K562 (cell line): ENCODE data around the gene PRICKLE3. TPM values are rescaled to one million over a fixed set of nuclear protein-coding genes. Genes with fewer than 3 reads are reported as not detected.

Source experiments
- CREM ChIP-seq: IDR thresholded peaks from 2 replicates; pipeline ENCODE4 v1.6.1; 2014; ENCODE audit warnings: antibody characterized with exemption, low read depth
- HMGN3 ChIP-seq: IDR thresholded peaks from 2 replicates; pipeline ENCODE4 v1.6.1; 2011; ENCODE audit warnings: borderline replicate concordance, low read depth, mild to moderate bottlenecking, mixed read lengths, low read length; ENCODE audit not compliant: insufficient read length; ENCODE audit errors: extremely low read depth
- JUND ChIP-seq, 2 experiments: IDR thresholded peaks; 2 replicates in 1 of 2; 3 replicates in 1 of 2; pipeline ENCODE4 v1.6.1; 2011; ENCODE audit warnings: borderline replicate concordance in 2 of 2, low read depth in 2 of 2, low read length in 2 of 2, improper control_type of control experiment in 1 of 2, missing biosample characterization in 1 of 2, missing genetic modification characterization in 1 of 2, missing genetic modification reagents in 1 of 2
- KLF16 ChIP-seq: IDR thresholded peaks from 2 replicates; pipeline ENCODE4 v1.6.1; 2016; ENCODE audit warnings: antibody characterized with exemption
- NFRKB ChIP-seq: fragments of 450-650 bp; IDR thresholded peaks from 2 replicates; pipeline ENCODE4 v1.6.1; 2016; ENCODE audit warnings: low read depth
- NONO ChIP-seq, 2 experiments: fragments of 200-400 bp in 1 of 2; fragments of 450-650 bp in 1 of 2; formaldehyde crosslinking in 1 of 2; IDR thresholded peaks; 2 replicates each; pipeline ENCODE4 v1.6.1; 2017; ENCODE audit warnings: low read depth in 2 of 2, mild to moderate bottlenecking in 2 of 2, moderate library complexity in 2 of 2, low read length in 1 of 2
- PML ChIP-seq: IDR thresholded peaks from 2 replicates; pipeline ENCODE4 v1.6.1; 2012; ENCODE audit warnings: low read length, inconsistent platforms
- POLR2A ChIP-seq: fragments of 450-650 bp; conservative IDR thresholded peaks from 2 replicates; pipeline ENCODE4 v1.6.1; 2016
- POLR2H ChIP-seq: IDR thresholded peaks from 2 replicates; pipeline ENCODE4 v1.6.1; 2016; ENCODE audit warnings: missing genetic modification characterization, low read depth, mild to moderate bottlenecking, control low read depth, missing compliant biosample characterization, moderate library complexity
- SREBF1 ChIP-seq: fragments of 150-350 bp; IDR thresholded peaks from 2 replicates; pipeline ENCODE4 v1.6.1; 2014; ENCODE audit warnings: antibody characterized with exemption, low read depth, low read length, borderline replicate concordance
- TBP ChIP-seq: optimal IDR thresholded peaks from 2 replicates; pipeline ENCODE3; 2011; ENCODE audit warnings: low read depth, low read length, improper control_type of control experiment
- YY1 ChIP-seq, 3 experiments: IDR thresholded peaks; 2 replicates each; pipeline ENCODE4 v1.6.1; 2011; ENCODE audit warnings: low read length in 2 of 3, mild to moderate bottlenecking in 2 of 3, moderate library complexity in 2 of 3, borderline replicate concordance in 1 of 3, control low read depth in 1 of 3, low read depth in 1 of 3; ENCODE audit not compliant: insufficient read depth in 3 of 3, insufficient replicate concordance in 2 of 3, control insufficient read depth in 1 of 3, insufficient read length in 1 of 3; ENCODE audit errors: extremely low read depth in 1 of 3
- ZFP36 ChIP-seq: fragments of 150-350 bp; IDR thresholded peaks from 2 replicates; pipeline ENCODE4 v1.6.1; 2018; ENCODE audit warnings: low read length, low read depth; ENCODE audit not compliant: partially characterized antibody
- ZNF24 ChIP-seq: fragments of 450-650 bp; IDR thresholded peaks from 2 replicates; pipeline ENCODE4 v1.6.1; 2016
- polyA plus RNA-seq, 8 experiments: library from polyadenylated mRNA; depleted of rRNA in 4 of 8; stranded (reverse) in 5 of 8; unstranded in 3 of 8; fragments of >200 nt; fragmentation: Nextera tagmentation in 2 of 8; fragmentation: Illumina TruSeq in 1 of 8; extraction: Ambion mirVana in 2 of 8; extraction: Trizol in 1 of 8; gene quantifications; 2 replicates each; pipeline versions ENCODE4 v1.2.1 to v1.2.3, GENCODE V29; 2011 to 2014; ENCODE audit warnings: inconsistent platforms in 1 of 8, missing spikeins in 1 of 8
- total RNA-seq, 7 experiments: library from RNA; depleted of rRNA in 6 of 7; stranded (reverse); fragments of >200 nt in 6 of 7; fragmentation: Illumina TruSeq in 2 of 7; extraction: Trizol in 2 of 7; gene quantifications; 2 replicates each; pipeline versions ENCODE4 v1.2.1 to v1.2.3, GENCODE V29; 2011 to 2021; ENCODE audit warnings: low replicate concordance in 1 of 7
- TF ChIP-seq, protein P1 (sequence below): sonication (generic); formaldehyde crosslinking; IDR thresholded peaks from 2 replicates; pipeline ENCODE4 v1.8.0; 2022; ENCODE audit warnings: mild to moderate bottlenecking, missing genetic modification reagents
- TF ChIP-seq, protein P2 (sequence below), 2 experiments: IDR thresholded peaks; 2 replicates each; pipeline ENCODE4 v1.6.1; 2012; ENCODE audit warnings: improper control_type of control experiment in 2 of 2, low read depth in 2 of 2, low read length in 2 of 2, borderline replicate concordance in 1 of 2
- TF ChIP-seq, protein P3 (sequence below): fragments of 450-650 bp; formaldehyde crosslinking; IDR thresholded peaks from 2 replicates; pipeline ENCODE4 v1.4.0; 2020; ENCODE audit warnings: mild to moderate bottlenecking, moderate library complexity

Gene PRICKLE3
- total and polyA plus RNA-seq, 9 of the 15 experiments (the other 6 are each of a cell fraction or from before 2014, with no cell fraction given), result 1.1 to 44.3 (median 14.0) TPM

DNA sequence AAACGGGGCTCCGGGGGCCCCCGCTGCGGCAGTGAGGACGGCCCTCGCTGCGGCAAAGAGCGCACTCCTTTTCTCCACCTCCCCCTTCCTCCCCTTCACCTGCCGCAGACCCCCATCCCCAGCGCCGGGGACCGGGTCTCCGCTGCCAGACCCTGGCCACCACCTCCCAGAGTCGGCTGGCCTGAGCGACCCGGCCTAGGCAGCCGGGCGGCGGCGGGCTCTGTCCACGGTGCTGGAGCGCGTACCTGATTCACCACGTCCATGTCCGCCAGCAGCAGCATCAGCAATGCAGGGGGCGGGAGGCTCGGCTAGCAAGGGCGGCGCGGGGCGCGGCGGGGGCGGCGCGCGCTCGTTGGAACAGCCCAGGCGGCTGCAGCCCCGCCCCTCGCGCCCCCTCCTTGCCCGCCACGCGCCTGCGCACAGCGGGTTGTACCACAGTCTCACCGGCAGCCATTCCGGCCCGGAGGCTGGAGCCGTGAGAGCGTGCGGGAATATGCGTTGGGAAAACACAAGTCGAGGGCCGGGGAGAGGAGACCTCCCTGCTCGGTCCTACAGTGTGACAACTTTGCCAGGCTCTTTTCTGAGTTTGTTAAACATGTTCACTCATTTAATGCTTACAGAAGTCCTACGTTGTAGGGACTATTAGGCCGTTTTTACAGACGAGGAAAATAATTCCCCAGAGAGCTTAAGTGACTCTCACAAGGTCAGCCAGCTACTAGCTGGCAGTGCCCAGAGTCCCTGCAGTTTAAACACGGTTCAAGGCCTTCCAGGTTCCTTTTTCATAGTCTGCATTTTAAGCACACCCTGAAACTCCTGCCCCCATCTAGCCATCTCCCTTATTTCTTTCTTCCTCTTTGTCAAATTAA lies 14.0 kb upstream of the PRICKLE3 start, which contains the start of gene SYP (continued):
- TF ChIP-seq, protein P1, sequence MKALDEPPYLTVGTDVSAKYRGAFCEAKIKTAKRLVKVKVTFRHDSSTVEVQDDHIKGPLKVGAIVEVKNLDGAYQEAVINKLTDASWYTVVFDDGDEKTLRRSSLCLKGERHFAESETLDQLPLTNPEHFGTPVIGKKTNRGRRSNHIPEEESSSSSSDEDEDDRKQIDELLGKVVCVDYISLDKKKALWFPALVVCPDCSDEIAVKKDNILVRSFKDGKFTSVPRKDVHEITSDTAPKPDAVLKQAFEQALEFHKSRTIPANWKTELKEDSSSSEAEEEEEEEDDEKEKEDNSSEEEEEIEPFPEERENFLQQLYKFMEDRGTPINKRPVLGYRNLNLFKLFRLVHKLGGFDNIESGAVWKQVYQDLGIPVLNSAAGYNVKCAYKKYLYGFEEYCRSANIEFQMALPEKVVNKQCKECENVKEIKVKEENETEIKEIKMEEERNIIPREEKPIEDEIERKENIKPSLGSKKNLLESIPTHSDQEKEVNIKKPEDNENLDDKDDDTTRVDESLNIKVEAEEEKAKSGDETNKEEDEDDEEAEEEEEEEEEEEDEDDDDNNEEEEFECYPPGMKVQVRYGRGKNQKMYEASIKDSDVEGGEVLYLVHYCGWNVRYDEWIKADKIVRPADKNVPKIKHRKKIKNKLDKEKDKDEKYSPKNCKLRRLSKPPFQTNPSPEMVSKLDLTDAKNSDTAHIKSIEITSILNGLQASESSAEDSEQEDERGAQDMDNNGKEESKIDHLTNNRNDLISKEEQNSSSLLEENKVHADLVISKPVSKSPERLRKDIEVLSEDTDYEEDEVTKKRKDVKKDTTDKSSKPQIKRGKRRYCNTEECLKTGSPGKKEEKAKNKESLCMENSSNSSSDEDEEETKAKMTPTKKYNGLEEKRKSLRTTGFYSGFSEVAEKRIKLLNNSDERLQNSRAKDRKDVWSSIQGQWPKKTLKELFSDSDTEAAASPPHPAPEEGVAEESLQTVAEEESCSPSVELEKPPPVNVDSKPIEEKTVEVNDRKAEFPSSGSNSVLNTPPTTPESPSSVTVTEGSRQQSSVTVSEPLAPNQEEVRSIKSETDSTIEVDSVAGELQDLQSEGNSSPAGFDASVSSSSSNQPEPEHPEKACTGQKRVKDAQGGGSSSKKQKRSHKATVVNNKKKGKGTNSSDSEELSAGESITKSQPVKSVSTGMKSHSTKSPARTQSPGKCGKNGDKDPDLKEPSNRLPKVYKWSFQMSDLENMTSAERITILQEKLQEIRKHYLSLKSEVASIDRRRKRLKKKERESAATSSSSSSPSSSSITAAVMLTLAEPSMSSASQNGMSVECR (CRISPR knock-in tag), result peak; percentile 98
- TF ChIP-seq ZNF24, result peak; percentile 58; the same call in 1 of the 2 replicates
- peak; percentile 65; the same call in 1 of the 2 replicates for TF ChIP-seq PML
- TF ChIP-seq, protein P2, sequence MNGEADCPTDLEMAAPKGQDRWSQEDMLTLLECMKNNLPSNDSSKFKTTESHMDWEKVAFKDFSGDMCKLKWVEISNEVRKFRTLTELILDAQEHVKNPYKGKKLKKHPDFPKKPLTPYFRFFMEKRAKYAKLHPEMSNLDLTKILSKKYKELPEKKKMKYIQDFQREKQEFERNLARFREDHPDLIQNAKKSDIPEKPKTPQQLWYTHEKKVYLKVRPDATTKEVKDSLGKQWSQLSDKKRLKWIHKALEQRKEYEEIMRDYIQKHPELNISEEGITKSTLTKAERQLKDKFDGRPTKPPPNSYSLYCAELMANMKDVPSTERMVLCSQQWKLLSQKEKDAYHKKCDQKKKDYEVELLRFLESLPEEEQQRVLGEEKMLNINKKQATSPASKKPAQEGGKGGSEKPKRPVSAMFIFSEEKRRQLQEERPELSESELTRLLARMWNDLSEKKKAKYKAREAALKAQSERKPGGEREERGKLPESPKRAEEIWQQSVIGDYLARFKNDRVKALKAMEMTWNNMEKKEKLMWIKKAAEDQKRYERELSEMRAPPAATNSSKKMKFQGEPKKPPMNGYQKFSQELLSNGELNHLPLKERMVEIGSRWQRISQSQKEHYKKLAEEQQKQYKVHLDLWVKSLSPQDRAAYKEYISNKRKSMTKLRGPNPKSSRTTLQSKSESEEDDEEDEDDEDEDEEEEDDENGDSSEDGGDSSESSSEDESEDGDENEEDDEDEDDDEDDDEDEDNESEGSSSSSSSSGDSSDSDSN (IDR thresholded peaks at IDR 0.05; ENCODE audit: borderline replicate concordance in 1 of 2, low read depth in 2 of 2, low read length in 2 of 2), result peak in 1 of 2 experiments; percentile 76; a peak in 1 of 4 replicates
- TF ChIP-seq NONO (IDR thresholded peaks at IDR 0.05; ENCODE audit: low read depth in 2 of 2, low read length in 1 of 2), result peak in 1 of 2 experiments; percentile 61; a peak in 1 of 4 replicates
- peak; percentile 82 for TF ChIP-seq TBP
- TF ChIP-seq HMGN3, result peak; percentile 93
- TF ChIP-seq CREM, result peak; percentile 89
- TF ChIP-seq NFRKB, result peak; percentile 68; the same call in 1 of the 2 replicates
- TF ChIP-seq, protein P3, sequence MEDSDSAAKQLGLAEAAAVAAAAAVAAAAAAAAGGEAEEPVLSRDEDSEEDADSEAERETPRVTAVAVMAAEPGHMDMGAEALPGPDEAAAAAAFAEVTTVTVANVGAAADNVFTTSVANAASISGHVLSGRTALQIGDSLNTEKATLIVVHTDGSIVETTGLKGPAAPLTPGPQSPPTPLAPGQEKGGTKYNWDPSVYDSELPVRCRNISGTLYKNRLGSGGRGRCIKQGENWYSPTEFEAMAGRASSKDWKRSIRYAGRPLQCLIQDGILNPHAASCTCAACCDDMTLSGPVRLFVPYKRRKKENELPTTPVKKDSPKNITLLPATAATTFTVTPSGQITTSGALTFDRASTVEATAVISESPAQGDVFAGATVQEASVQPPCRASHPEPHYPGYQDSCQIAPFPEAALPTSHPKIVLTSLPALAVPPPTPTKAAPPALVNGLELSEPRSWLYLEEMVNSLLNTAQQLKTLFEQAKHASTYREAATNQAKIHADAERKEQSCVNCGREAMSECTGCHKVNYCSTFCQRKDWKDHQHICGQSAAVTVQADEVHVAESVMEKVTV, result no peak
- TF ChIP-seq POLR2H (tag), result peak; percentile 82
- TF ChIP-seq JUND (IDR thresholded peaks at IDR 0.05; ENCODE audit: borderline replicate concordance, low read depth, low read length), result peak; percentile 96
- TF ChIP-seq JUND (tag; IDR thresholded peaks at IDR 0.05; ENCODE audit: borderline replicate concordance, low read depth, low read length), result peak; percentile 39; the same call in 1 of the 3 replicates
- TF ChIP-seq POLR2A, result peak; percentile 88
- TF ChIP-seq SREBF1, result no peak
- no peak for TF ChIP-seq KLF16
- peak; percentile 14 for TF ChIP-seq ZFP36
- TF ChIP-seq YY1 (IDR thresholded peaks at IDR 0.05; ENCODE audit: borderline replicate concordance in 1 of 3, control insufficient read depth in 1 of 3, extremely low read depth in 1 of 3, insufficient read depth in 3 of 3, insufficient read length in 1 of 3, insufficient replicate concordance in 2 of 3, low read depth in 1 of 3, low read length in 2 of 3), result peak; percentile 60 to 93 (median 85)
